GM18526 (cell line): ENCODE results near the gene KCNH3.

ENCODE experiments used
- POLR2A ChIP-seq: IDR thresholded peaks from 3 replicates; pipeline ENCODE4 v1.6.1; 2011; ENCODE audit not compliant: insufficient read length; ENCODE audit errors: extremely low read depth

The KCNH3 gene

GRCh38 chr12:49524660-49525324 lies 14.0 kb upstream of the KCNH3 start:
- no peak for TF ChIP-seq POLR2A

- no peak for TF ChIP-seq POLR2A
These were observed 12.9 kb upstream of the KCNH3 start for GRCh38 chr12:49525942-49526341.

DNA sequence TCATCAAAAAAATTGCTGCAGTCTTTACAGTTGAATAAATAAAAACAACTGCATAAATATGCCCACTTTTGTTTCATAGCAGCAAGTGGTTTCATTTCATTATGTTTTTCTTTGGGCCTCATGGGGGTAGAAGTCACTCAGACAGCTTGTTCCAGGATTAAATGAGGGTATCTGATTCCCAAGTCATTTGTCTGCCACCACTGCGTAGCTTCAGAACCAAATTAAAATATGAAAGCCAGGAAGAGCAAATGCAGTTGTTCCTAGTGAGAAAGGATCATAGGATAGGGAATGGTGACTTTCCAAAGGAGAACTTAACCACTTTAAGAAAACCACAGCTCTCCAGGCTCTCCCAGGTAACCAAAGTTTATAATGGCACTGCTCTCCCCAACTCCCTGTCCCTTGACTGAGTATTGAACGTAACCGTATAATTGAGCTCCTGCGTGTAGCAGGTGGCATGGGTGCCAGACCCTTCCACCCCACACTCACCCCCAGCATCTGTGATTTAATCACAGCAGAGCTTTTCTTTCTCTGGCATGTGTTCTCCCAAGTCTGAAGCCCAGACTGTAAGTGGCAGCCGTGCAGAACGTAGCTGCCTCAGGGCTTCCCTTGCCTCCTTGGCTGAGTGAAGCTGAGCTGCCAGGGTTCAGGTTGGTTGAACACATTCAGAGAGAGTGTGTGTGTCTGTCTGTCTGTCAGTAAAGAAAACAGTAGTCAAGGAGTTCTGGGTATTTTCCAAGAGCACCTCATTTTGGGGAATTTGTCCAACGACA lies 11.3 kb upstream of the KCNH3 start:
- no peak for TF ChIP-seq POLR2A

- TF ChIP-seq POLR2A = no peak
These were observed 9.4 kb upstream of the KCNH3 start for GRCh38 chr12:49529414-49529813.

- no peak for TF ChIP-seq POLR2A
These were observed 7.1 kb upstream of the KCNH3 start for GRCh38 chr12:49531745-49532144.

DNA sequence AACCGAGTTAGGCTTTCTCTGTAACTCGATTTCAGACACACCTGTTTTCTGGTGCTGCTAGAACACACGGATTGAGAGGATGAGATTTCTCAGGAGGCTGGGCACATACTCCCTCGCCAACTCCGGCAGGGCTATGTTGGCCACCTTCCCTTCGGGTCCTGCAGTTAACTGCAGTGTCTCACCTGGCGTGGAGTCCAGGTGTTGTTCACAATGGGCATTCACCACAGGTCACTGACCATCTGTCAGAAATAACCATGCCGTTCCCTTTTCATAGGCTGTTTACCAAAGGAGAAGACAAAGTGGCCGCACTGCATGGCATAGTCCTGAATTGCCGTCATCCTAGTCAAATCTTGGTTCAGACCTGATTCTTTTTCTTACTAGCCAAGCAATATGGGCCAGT lies 5.5 kb upstream of the KCNH3 start:
- TF ChIP-seq POLR2A = no peak

DNA sequence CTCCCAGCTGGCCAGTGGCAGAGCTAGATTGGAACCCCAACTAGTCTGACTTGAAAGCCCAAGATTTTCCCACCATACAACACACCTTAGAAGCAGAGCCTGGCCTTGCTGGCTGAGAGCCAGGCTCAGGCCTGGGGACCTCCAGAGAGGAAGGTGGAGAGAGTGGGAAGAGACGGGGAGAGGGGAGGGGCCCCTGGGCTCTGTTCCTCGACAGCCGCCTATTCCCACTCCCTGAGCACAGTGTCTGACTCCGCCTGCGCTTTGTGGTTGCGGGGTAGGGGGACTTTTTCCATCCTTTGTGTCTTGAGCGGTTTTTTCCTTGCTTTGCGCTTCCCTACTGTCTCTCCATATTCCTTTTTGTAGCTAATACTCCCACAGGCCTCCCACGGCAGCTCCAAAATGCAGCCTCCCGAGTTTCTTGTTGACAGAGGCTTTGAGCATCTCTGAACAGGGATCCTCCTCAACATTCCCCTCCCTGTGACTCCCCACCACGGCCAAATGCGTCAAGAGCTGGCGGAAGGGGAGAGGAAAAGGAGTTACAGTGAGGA lies 4.0 kb upstream of the KCNH3 start:
- no peak for TF ChIP-seq POLR2A

GRCh38 chr12:49535921-49536525 lies 2.8 kb upstream of the KCNH3 start:
- TF ChIP-seq POLR2A = no peak

- TF ChIP-seq POLR2A = no peak
These were observed 2.2 kb upstream of the KCNH3 start for GRCh38 chr12:49536526-49537071.

- no peak for TF ChIP-seq POLR2A
These were observed 1.5 kb upstream of the KCNH3 start for GRCh38 chr12:49537231-49537751.

DNA sequence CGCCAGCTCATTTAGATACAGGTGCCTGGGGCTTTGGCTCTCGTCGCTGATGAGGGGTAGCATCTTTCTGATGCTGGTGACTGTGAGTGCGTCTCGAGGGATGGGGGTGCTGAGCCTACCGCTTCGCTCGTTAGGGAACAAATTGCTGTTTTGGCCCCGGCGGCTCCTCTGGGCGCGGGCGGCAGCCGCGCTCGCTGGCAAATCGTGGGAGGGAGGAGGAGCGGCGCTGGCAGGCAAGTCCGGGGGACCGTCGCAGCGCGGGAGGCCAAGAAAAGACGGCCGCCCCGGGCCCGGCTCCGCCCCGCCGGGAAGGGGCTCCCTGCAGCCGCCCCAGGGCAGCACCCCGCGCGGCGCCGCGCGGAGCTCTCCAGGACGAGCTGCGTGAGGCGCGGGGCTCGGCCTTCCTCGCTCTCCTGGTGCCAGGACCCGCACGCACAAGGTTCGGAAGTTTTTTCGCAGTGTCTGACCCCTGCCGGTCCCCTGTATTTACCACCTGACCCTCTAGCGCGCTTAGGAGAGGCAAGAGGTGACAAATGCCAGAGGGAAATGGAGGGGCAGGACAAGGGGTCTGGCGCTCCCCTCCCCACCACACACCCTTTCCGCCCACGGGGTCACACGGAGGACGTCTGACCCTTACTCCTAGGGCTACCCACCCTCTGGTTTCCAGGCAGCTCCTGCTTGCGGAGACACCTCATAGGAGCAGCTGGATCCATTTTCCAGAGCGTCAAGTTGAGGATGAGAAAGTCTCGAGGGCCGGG lies 899 bp upstream of the KCNH3 start:
- no peak for TF ChIP-seq POLR2A

DNA sequence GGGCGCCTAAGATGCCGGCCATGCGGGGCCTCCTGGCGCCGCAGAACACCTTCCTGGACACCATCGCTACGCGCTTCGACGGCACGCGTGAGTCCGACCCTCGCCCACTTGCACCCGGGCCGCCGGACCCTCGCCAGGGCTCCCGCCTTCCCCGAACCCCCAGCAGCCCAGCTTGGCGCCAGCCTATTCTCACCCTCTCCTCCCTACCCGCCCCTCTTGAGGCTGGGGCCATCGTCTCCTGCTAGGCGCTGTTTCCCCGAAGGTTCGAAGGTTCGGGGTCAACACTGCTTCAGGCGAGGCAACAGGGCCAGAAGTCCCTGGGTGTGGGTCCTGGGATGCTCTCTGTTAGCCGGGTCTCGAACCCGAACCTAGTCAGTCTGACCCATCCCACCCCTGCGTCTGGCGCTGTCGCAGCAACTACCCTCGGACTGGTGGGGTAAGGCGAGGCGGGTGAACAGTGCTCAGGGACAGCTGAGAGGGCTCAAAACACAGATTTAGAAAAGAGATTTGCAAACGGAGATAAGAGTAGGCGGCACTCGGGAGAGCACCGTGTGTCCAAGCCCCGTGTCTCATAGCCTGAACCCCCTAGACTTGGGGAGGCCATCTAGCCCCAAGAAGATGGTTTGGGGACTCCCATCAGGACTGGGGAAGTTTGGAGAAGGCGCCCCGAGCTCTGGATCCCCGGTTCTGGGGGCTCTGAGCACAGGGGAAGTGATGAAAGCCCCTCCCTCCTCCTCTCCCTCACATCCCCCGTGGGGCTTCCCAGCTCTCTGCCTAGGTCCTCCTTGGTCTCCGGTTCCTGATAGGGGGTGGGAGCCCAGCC lies 787 bp downstream of the KCNH3 start:
- no peak for TF ChIP-seq POLR2A

GRCh38 chr12:49540229-49541139 lies 1.7 kb downstream of the KCNH3 start:
- no peak for TF ChIP-seq POLR2A
